ENCODE measurements around the gene MBNL1. TPM values are rescaled to one million over a fixed set of nuclear protein-coding genes. Genes with fewer than 3 reads are reported as not detected.

MBNL1 gene
- total and polyA plus RNA-seq, 3 experiments from 2014 or later: 303 to 391 (median 386) TPM

DNA sequence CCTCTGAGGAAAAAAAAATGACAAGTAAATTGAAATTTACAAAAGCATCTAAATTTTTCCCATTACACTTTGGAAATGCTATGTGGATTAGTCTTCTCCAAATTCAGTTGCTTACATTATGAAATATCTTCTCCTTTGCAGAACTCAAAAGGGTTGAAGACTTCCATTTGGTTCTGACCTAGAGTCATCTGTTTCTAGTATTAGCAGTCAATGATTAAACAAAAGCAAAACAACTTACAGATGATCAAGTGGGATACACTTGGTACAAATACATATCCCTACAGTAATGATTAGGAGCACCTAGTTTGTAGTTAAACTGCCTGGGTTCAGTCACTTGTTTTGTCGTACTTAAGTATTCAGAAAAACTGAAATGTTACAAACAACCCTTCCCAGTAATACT lies 136.2 kb downstream of the MBNL1 start:
- Mint-ChIP-seq H3K27me3 (peaks cover 0 to 1% of the 10 kb centered on the region in 2 donors), H3K27ac (peak overlapping the region in 5 of 8 donors; percentile 35 to 62 (median 41)), H3K4me3 (no peak overlapping the region), H3K36me3 (peaks cover 4 to 41% (median 9%) of the 10 kb centered on the region in 3 donors), H3K4me1 (peaks cover 76 to 90% (median 90%) of the 10 kb centered on the region in 3 donors), H3K9me3 (no peaks in the 10 kb centered on the region)
- Histone ChIP-seq H3K9me3 (ENCODE audit: low read length) (no peaks in the 10 kb centered on the region), H3K27me3 (ENCODE audit: insufficient read depth, low read length, poor library complexity, severe bottlenecking) (no peaks in the 10 kb centered on the region), H3K27ac (ENCODE audit: low read depth, low read length) (no peak overlapping the region), H3K36me3 (ENCODE audit: insufficient read depth, low read length) (no peaks in the 10 kb centered on the region), H3K4me3 (ENCODE audit: low read length) (no peak overlapping the region), H3K4me1 (ENCODE audit: insufficient read depth, low read length) (peaks cover 64% of the 10 kb centered on the region)
- CTCF ChIA-PET: no interaction called here
- POLR2A ChIA-PET: no interaction called here
- DNase-seq: no peak

- H3K4me3 ChIP-seq (ENCODE audit: low read length): no peak overlapping the region
- no peak for DNase-seq
- H3K27ac Mint-ChIP-seq: peak overlapping the region in 7 of 8 donors; percentile 21 to 83 (median 55)
- CTCF ChIA-PET: interaction anchor here (0.8 to 1.5 kb wide), 2 partner anchors 11 to 149 kb away, joined by 3 to 5 read pairs; no protein-coding TSS in a partner anchor
- H3K27ac ChIP-seq (ENCODE audit: low read depth, low read length): no peak overlapping the region
- H3K4me1 Mint-ChIP-seq: peaks cover 77 to 91% (median 89%) of the 10 kb centered on the region in 3 donors
- H3K36me3 Mint-ChIP-seq: peaks cover 4 to 44% (median 10%) of the 10 kb centered on the region in 3 donors
- peaks cover 0 to 1% of the 10 kb centered on the region in 2 donors for H3K27me3 Mint-ChIP-seq
- no peaks in the 10 kb centered on the region for H3K27me3 ChIP-seq (ENCODE audit: insufficient read depth, low read length, poor library complexity, severe bottlenecking)
- H3K9me3 Mint-ChIP-seq: no peaks in the 10 kb centered on the region
- peak overlapping the region in 2 of 7 donors; percentile 6 to 39 for H3K4me3 Mint-ChIP-seq
- POLR2A ChIA-PET: no interaction called here
- H3K9me3 ChIP-seq (ENCODE audit: low read length): no peaks in the 10 kb centered on the region
- H3K4me1 ChIP-seq (ENCODE audit: insufficient read depth, low read length): peaks cover 61% of the 10 kb centered on the region
- H3K36me3 ChIP-seq (ENCODE audit: insufficient read depth, low read length): no peaks in the 10 kb centered on the region
Measured at GRCh38 chr3:152405915-152406802, 137.4 kb downstream of the MBNL1 start.

DNA sequence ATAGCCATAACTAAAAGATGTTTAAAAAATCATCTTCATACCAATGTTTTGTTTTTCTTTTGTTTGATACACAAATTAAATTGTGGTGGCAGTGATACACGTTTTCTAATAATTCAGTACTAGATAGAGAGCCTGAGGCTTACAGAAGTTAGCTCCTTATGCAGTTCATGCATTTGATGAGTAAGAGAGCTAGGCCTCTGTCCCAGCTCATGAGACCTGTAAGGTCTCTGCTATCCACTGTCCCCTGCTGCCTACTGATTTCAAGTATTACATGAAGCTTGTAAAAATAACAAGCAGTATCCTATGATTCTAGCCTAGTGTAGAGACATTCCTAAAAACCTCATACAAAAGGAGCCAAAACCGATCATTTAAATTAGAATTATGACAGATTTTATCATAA lies 144.5 kb downstream of the MBNL1 start:
- H3K27ac ChIP-seq (ENCODE audit: low read depth, low read length): no peak overlapping the region
- ChIA-PET POLR2A (no interaction called here), CTCF (no interaction called here)
- no peak overlapping the region for H3K4me3 ChIP-seq (ENCODE audit: low read length)
- no peaks in the 10 kb centered on the region for H3K27me3 Mint-ChIP-seq
- no peaks in the 10 kb centered on the region for H3K9me3 ChIP-seq (ENCODE audit: low read length)
- H3K36me3 ChIP-seq (ENCODE audit: insufficient read depth, low read length): peaks cover 29% of the 10 kb centered on the region
- H3K27me3 ChIP-seq (ENCODE audit: insufficient read depth, low read length, poor library complexity, severe bottlenecking): no peaks in the 10 kb centered on the region
- no peaks in the 10 kb centered on the region for H3K9me3 Mint-ChIP-seq
- H3K4me1 ChIP-seq (ENCODE audit: insufficient read depth, low read length): peaks cover 29% of the 10 kb centered on the region
- H3K27ac Mint-ChIP-seq: peak overlapping the region in 5 of 8 donors; percentile 36 to 73 (median 43)
- peak overlapping the region in 1 of 7 donors; percentile 12 for H3K4me3 Mint-ChIP-seq
- H3K4me1 Mint-ChIP-seq: peaks cover 71 to 89% (median 84%) of the 10 kb centered on the region in 3 donors
- DNase-seq: no peak
- peaks cover 12 to 58% (median 22%) of the 10 kb centered on the region in 3 donors for H3K36me3 Mint-ChIP-seq

- Mint-ChIP-seq H3K27me3 (no peaks in the 10 kb centered on the region), H3K9me3 (peaks cover 0 to 5% (median 0%) of the 10 kb centered on the region in 5 donors), H3K4me3 (peak overlapping the region in 1 of 7 donors; percentile 12), H3K4me1 (peaks cover 74 to 91% (median 90%) of the 10 kb centered on the region in 3 donors), H3K27ac (peak overlapping the region; percentile 5 to 77 (median 26)), H3K36me3 (peaks cover 43 to 79% (median 47%) of the 10 kb centered on the region in 3 donors)
- Histone ChIP-seq H3K36me3 (ENCODE audit: insufficient read depth, low read length) (peaks cover 57% of the 10 kb centered on the region), H3K9me3 (ENCODE audit: low read length) (no peaks in the 10 kb centered on the region), H3K4me1 (ENCODE audit: insufficient read depth, low read length) (peaks cover 29% of the 10 kb centered on the region), H3K27ac (ENCODE audit: low read depth, low read length) (no peak overlapping the region), H3K4me3 (ENCODE audit: low read length) (no peak overlapping the region), H3K27me3 (ENCODE audit: insufficient read depth, low read length, poor library complexity, severe bottlenecking) (no peaks in the 10 kb centered on the region)
- ChIA-PET POLR2A (interaction anchor here (0.5 kb wide), 1 partner anchor 30 kb away, joined by 4 read pairs; no protein-coding TSS in a partner anchor), CTCF (no interaction called here)
- DNase-seq: no peak
Measured at GRCh38 chr3:152416808-152417580, 148.3 kb downstream of the MBNL1 start.

GRCh38 chr3:152419748-152420147 lies 151.0 kb downstream of the MBNL1 start:
- peaks cover 55% of the 10 kb centered on the region for H3K36me3 ChIP-seq (ENCODE audit: insufficient read depth, low read length)
- Mint-ChIP-seq H3K27me3 (peaks cover 0 to 1% of the 10 kb centered on the region in 2 donors), H3K4me1 (peaks cover 85 to 95% (median 94%) of the 10 kb centered on the region in 3 donors), H3K9me3 (peaks cover 0 to 7% (median 1%) of the 10 kb centered on the region in 5 donors), H3K36me3 (peaks cover 54 to 90% (median 57%) of the 10 kb centered on the region in 3 donors), H3K27ac (peak overlapping the region in 7 of 8 donors; percentile 2 to 67 (median 53)), H3K4me3 (peak overlapping the region in 2 of 7 donors; percentile 5 to 28)
- no peaks in the 10 kb centered on the region for H3K9me3 ChIP-seq (ENCODE audit: low read length)
- H3K27ac ChIP-seq (ENCODE audit: low read depth, low read length): no peak overlapping the region
- H3K4me1 ChIP-seq (ENCODE audit: insufficient read depth, low read length): peaks cover 38% of the 10 kb centered on the region
- POLR2A ChIA-PET: no interaction called here
- H3K4me3 ChIP-seq (ENCODE audit: low read length): no peak overlapping the region
- no peaks in the 10 kb centered on the region for H3K27me3 ChIP-seq (ENCODE audit: insufficient read depth, low read length, poor library complexity, severe bottlenecking)
- DNase-seq: no peak
- CTCF ChIA-PET: interaction anchor here (0.6 kb wide), 1 partner anchor 10 kb away, joined by 4 read pairs; no protein-coding TSS in a partner anchor

DNA sequence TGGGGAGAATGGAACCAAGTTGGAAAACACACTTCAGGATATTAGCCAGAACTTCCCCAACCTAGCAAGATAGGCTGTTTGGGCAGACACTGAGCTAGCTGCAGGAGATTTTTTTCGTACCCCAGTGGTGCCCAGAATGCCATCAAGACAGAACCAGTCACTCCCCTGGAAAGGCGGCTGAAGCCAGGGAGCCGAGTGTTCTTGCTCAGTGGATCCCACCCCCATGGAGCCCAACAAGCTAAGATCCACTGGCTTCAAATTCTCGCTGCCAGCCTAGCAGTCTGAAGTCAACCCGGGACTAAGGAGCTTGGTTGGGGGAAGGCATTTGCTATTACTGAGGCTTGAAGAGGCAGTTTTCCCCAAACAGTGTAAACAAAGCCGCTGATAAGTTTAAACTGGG lies 152.4 kb downstream of the MBNL1 start:
- peak overlapping the region in 7 of 8 donors; percentile 40 to 91 (median 64) for H3K27ac Mint-ChIP-seq
- CTCF ChIA-PET: interaction anchor here (0.9 kb wide), 1 partner anchor 10 kb away, joined by 4 read pairs; no protein-coding TSS in a partner anchor
- POLR2A ChIA-PET: no interaction called here

DNA sequence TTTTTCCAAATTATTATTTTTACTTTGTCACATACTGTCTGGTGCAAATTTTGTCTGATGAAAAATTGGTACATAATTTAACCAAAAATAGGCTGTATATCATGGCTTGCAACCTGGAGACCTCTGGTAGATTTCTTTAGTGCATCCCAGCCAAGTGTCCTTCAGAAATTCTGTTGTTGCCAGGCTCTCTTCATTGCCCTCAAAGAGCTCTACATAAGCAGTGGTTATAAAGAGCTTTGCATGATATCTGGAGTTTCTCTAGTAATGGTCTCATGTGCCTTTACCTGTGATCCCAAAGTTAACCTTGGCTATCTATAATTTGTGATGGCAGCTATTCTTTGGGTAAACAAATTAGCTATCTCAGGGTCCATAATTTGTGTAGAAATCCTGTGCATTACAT lies 157.7 kb downstream of the MBNL1 start:
- Histone ChIP-seq H3K4me1 (ENCODE audit: insufficient read depth, low read length) (peaks cover 40% of the 10 kb centered on the region), H3K36me3 (ENCODE audit: insufficient read depth, low read length) (peaks cover 5% of the 10 kb centered on the region), H3K9me3 (ENCODE audit: low read length) (no peaks in the 10 kb centered on the region), H3K27ac (ENCODE audit: low read depth, low read length) (no peak overlapping the region), H3K4me3 (ENCODE audit: low read length) (no peak overlapping the region), H3K27me3 (ENCODE audit: insufficient read depth, low read length, poor library complexity, severe bottlenecking) (no peaks in the 10 kb centered on the region)
- peak overlapping the region in 1 of 7 donors; percentile 60 for H3K4me3 Mint-ChIP-seq
- DNase-seq: no peak
- H3K27ac Mint-ChIP-seq: peak overlapping the region in 5 of 8 donors; percentile 51 to 86 (median 67)
- peaks cover 74 to 91% (median 86%) of the 10 kb centered on the region in 3 donors for H3K4me1 Mint-ChIP-seq
- H3K27me3 Mint-ChIP-seq: peaks cover 0 to 1% of the 10 kb centered on the region in 2 donors
- ChIA-PET POLR2A (no interaction called here), CTCF (interaction anchor here (1.7 kb wide), 1 partner anchor 10 kb away, joined by 4 read pairs; no protein-coding TSS in a partner anchor)
- H3K36me3 Mint-ChIP-seq: peaks cover 17 to 71% (median 35%) of the 10 kb centered on the region in 3 donors
- H3K9me3 Mint-ChIP-seq: peaks cover 0 to 7% (median 2%) of the 10 kb centered on the region in 5 donors

More for the DNA sequence above, 152.4 kb downstream of the MBNL1 start:
- H3K4me1 ChIP-seq (ENCODE audit: insufficient read depth, low read length): peaks cover 35% of the 10 kb centered on the region
- no peak overlapping the region for H3K4me3 ChIP-seq (ENCODE audit: low read length)
- H3K4me1 Mint-ChIP-seq: peaks cover 85 to 95% (median 94%) of the 10 kb centered on the region in 3 donors
- H3K4me3 Mint-ChIP-seq: peak overlapping the region in 2 of 7 donors; percentile 31 to 47
- peaks cover 0 to 1% of the 10 kb centered on the region in 2 donors for H3K27me3 Mint-ChIP-seq
- no peak overlapping the region for H3K27ac ChIP-seq (ENCODE audit: low read depth, low read length)
- H3K36me3 Mint-ChIP-seq: peaks cover 54 to 88% (median 58%) of the 10 kb centered on the region in 3 donors
- no peaks in the 10 kb centered on the region for H3K9me3 ChIP-seq (ENCODE audit: low read length)
- no peaks in the 10 kb centered on the region for H3K27me3 ChIP-seq (ENCODE audit: insufficient read depth, low read length, poor library complexity, severe bottlenecking)
- peaks cover 41% of the 10 kb centered on the region for H3K36me3 ChIP-seq (ENCODE audit: insufficient read depth, low read length)
- no peak for DNase-seq
- H3K9me3 Mint-ChIP-seq: peaks cover 0 to 7% (median 2%) of the 10 kb centered on the region in 5 donors

All from CD8-positive, alpha-beta memory T cell (primary cell).